HG03571 (cell line): ENCODE measurements around the gene EVL.

Experiments used
- ATAC-seq: cut with Tn5 transposase; IDR thresholded peaks from one replicate; pipeline ENCODE4 v1.9.1; 2021; ENCODE audit not compliant: unreplicated experiment

EVL gene

DNA sequence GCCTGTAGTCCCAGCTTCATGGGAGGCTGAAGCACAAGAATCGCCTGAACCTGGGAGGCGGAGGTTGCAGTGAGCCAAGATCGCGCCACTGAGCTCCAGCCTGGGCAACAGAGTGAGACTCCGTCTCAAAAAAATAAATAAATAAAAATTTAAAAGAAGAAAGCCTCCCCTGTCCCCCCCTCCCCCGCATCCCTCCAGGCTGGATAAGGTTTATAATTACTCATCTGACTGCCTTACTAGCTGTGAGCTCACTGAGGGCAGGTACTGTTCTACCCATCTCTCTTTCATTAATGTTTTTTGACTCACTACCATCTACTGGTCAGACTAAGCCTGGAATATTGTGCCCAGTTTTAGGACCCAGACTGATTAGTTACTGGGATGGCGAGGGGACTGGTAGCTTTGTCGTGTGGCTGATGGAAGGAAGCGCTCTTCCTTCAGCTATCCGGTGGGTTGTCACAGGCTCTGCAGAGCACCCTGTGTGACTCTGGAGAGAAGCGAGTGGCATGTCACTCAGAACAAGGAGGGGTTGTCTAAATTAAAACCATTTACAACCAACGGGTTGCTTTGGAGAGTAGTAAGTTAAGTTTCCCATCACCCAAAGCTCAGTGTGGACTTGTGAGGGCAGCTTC, 16.9 kb downstream of the EVL start:
- no peak for ATAC-seq

DNA sequence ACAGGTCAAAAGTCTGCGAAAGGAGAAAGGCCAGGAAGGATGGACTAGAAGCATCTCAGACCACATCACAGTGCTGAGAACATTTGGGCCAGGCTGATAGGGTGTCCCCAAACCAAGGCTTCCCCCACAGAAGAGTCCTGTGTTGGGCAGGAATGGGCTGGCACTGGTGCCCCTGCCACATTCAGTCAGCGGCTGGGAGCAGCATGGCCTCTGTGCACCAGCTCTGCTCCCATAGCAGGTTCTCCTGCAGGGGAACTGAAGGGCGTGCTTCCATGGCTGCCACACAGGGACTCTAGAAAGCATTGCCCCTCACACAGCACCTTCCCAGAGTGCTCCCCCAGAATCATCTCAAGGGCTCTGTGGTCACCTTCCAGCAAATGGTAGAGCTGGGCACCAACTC, 17.5 kb downstream of the EVL start:
- no peak for ATAC-seq

DNA sequence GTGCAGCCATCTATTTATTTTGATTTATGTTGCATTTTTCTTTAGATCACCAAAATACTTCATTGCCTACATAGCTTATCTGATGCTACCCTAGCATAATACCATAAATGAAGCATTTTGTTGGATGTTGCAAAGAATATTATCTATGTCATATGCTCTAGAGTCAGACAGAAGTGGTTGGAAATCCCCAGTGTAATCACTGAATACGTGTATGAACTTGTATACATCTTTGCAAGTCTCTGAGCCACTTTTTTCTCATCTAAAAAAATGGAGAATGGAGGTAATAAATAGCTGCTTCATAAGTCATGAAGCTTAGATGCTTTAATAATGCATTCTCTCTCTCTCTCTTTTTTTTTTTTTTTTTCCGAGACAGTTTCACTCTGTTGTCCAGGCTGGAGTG, 18.5 kb downstream of the EVL start:
- ATAC-seq, result no peak

DNA sequence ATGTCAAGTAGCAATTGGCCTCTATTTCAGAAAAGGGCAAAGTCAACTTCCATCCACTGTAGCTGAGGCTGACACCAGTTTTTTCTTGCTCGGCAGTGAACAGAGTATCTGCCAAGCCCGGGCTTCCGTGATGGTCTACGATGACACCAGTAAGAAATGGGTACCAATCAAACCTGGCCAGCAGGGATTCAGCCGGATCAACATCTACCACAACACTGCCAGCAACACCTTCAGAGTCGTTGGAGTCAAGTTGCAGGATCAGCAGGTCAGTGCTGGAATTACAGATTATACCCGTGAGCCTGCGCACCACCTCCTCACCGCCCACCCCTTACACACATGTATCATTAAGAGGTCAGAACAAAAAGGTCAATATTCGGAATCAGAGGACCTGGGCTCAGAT, 19.4 kb downstream of the EVL start:
- no peak for ATAC-seq

DNA sequence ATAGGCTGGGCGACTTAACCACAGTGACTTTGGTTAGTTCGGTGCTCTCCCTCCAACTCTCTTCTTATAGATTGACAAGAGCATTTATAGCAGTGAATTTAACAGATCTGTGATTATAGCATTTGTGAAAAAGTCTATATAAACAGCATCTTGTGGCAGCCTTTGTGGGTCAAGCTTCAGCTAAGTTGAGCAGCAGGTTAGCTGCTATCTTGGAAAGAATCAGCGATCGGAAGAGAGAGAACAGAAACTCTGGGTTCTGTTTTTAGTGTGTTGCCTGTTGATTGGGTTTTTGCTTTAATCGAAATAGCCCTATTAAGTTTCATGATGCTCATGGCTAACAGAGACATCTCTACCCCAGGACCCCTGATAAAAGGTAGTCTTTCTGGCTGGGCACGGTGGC, 20.2 kb downstream of the EVL start:
- no peak for ATAC-seq

DNA sequence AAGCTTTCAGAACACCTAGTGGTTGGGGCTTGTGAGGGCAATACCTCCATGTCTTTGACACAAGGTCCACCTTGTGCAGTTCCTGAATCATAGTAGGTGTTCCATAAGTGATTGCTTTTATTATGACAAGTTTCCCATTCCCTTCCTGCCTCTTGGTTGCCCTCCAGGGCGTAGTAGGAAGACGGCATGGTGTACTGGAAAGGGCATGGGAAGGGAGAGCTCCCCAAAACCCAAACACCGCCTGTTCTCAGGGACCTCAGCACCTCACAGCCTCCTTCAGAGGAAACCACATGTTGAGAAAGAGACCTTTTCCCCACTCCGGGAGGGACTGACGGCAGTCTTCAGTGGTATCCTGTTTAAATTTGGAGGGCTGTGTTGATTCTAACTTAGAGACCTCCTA, 21.1 kb downstream of the EVL start:
- no peak for ATAC-seq

DNA sequence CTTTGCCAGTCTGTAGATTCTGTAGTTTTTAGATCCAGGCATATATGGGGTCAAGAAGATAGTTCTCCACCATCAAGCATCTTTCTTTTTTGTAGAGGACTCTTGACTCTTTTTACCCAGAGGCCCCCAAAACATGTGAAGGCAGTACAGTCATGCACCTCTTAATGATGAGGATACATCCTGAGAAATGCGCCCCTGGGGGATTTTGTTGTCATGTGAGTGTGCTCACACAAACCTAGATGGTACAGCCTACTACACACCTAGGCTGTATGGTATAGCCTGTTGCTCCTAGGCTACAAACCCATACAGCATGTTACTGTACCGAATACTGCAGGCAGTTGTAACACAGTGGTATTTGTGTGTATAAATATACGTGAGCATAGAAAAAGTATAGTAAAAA, 23.0 kb downstream of the EVL start:
- no peak for ATAC-seq

DNA sequence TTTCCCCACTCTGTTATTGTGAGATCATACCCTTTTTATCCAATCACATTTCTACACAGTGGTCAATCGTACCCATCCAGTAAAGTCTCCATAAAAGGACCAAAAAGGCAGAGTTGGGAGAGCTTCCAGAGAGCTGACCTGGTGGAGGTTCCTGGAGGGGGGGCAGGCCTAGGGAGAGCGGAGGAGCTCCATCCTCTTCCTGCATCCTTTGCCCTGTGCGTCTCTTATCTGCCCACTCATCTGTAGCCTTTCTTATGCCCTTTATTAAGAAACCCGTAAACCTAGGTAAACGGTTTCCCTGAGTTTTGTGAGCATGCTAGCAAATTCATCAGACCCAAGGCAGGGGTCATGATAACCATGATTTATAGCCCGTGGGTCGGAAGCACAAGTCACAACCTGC, 26.2 kb downstream of the EVL start:
- no peak for ATAC-seq

DNA sequence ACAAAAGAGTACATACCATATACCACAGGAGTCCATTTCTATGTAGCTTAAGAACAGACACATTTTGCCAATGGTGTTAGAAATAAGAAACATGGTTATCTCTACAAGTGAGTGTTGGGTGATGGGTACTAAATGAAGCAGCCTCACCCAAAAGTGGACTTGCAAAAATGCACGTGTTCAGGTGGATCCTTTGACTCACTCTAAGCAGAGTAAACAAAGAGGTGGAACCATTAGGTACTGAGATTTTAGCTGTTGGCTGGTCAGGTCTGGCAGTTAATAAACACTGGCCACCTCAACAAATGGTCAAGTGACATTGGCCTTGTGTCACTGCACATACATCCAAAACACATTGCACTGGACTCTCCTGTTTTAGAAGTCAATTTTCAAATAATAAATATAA, 27.6 kb downstream of the EVL start:
- ATAC-seq, result no peak

DNA sequence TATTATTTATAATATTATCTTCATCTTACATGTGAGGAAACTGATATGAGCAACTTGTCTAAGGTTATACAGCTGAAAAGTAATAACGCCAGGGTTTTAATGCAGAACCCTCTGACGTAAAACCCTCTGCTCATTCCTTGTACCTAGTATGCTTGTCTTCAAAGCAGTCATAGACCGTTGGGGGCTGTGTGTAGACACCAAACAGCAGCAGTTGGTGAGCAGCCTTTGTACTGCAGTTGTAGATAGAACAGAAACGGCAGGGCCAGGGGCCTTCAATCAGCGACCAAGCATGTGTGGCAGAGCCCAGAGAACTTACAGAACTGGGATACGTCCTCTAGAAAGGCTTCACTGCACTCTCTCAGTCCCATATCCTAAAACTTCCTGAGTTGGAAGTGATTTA, 28.1 kb downstream of the EVL start:
- no peak for ATAC-seq

DNA sequence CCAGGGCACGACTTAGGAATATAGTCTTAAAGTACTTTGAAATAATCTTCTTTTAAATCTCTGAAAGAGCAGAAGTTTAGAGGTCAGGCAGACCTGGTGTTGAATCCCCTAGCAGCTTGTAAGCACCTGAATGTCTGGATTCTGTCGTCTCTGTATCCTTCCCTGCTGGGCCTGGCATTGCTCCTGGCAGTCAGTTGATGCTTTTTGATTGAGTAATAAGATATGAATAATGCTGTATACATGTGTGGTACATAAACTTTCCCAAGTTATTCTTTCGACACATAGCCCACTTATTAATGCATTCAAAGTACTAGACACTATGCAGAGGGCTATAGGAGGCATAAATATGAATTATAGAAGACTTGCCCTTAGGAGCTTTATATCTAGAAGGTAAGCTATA, 31.4 kb downstream of the EVL start:
- no peak for ATAC-seq

DNA sequence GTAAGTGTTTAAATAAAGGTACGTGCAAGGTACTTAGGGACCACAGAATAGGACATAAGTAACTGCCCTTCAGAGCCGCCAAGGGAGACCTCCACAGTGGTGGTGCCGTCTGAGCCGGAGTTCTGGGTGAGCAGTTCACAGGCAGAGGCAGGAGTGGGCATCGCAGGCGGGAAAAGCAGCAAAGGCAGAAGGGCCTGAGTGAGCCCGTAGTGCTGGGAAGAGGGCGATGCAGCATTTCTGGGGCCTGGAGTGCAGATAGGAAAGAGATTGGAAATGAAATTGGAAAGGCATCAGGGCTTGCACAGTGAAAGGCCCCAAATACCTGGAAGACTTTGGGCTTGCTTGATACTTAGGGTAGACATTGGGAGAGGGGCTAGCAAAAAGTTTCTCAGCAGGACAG, 32.9 kb downstream of the EVL start:
- no peak for ATAC-seq

DNA sequence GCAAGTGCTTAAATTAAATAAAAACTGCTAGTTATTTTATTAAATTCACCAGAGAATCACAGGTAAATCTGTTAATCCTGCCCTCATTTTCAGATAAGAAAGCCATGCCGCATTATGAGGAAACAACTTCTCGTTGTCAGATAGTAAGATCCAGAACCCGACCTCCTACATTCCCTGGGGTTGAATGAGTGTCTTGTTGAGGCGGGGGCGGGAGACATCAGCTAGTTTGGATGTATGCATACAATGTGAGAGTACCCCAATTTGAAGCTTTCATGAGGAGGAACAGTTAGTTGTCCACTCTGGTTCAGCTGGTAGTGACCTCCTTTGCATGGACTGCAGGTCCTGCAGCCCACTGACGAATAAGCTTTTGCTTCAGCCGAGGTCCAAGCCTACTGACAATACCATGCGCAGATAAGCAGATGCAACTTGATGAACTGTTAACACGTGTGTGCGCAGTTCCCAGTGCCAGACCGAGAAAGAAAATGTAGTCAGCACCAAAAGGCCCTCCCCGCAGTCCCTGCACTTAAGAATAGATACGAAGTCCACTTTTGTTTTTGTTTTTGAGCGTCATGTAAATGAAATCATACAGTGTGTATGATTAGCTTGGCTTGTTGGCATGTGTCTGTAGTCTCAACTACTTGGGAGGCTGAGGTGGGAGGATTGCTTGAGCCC, 34.9 kb downstream of the EVL start:
- ATAC-seq, result no peak

DNA sequence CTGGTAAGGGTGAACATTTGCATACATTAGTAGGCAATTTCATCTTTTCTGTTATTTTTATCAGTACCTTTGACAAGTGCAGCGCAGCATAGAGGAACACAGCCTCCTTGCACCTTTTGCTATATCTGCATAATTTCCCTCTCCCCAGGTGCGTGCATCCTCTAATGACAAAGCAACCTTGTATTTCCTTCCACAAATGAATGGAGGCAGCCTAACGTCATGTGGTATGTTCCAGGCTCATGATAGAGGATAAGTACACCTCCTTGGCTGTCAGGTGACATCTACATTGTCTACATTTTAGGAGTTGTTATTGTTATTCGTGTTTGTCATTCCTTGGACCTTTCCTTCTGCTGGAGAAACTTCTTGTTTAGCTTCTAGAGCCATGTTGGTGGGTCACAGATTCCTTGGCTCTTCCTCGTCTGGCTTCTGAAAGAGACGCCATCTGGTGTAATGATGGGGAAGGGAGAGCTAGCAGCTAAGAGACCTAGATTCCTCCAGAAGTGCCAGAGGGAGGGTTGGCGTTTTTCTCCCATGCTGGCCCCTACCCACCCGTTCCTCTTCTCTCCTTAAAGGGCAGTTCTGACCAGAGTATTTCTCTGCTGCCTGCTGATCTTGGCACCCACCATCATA, 37.0 kb downstream of the EVL start:
- no peak for ATAC-seq

DNA sequence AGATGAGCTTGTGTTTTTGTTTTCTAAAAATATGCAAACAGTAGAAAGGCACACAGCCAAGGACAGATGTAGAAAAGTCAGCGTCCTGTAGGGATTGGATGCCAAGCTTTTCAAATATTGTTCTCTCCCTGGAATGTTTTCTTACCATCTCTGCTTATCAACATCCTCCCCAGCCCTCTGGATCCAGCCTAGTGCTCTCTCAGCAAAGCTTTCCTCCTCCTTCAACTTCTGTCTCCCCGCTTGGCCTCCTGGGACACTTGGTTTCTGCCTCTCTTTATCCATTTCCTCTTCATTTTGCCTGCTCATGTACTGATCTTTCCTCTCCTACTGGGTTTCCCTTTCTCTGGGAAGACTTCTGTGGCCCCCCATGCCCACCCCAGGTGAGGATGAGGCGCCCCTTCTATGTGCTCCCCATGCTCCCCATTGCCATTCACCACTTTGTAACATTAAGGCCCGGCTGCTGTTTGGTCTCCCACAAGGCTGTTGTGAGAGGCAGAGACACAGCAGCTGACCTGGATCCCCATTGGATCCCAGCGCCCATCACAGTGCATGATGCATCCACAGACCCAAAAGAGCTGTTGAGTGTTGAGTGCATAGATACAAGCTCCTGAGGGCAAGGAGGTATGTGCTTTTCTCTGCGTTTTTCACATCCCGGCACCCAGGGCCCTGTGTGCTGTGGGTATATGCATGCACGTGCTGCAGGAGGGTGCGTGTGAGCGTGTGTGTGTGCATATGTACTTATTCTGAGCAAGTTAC, 38.2 kb downstream of the EVL start:
- no peak for ATAC-seq

DNA sequence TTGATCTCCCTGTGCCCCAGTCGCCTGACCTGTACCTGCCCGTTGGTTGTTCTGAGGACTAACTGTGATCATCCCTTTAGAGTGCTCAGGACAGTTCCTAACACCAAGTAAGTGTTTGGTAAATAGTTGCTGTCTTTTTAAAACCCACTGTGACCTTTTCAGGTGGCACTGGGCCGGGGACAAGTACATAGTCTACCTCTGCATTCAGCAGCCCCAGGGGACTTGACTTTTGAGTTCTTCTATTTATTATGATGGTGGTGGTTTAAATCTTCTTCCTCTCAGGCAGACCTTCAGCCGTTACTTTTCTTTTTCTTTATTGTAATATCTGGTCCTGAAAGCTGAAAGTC, 38.8 kb downstream of the EVL start:
- no peak for ATAC-seq

DNA sequence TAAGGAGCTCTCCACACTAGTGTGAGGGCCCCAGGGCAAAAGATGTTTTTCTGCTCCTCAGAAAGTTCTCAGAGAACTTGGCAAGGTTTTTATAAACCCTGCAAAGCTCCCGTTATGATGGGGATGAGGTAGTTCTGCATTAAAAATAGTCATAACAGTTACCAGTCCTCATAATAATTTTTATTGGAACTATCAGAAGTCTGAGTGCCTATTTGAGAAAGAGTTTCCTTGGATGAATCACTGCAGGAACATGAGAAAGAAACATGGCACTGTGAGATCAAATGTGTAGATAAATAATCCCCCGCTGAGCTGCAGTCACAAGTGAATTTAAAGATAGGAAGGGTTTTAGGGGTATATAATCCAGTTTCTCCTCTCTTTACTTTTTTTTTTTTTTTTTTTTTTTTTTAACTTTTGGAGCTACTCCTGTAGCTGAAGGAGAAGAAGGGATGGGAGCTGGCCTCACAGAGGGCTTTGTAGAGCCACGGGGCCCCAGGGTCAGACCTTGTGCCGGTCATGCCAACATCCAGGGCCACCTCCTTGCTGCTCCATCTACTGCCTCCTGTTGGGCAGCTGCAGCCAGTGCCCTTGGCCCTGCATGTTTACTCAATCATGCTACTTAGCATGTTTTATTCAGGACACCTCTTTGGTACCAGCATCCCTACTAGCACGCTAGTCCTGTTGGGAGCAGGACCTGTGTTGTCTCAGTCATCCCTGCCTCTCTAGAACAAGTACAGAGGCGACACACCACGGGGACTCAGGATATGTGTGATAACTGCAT, 39.5 kb downstream of the EVL start:
- no peak for ATAC-seq

DNA sequence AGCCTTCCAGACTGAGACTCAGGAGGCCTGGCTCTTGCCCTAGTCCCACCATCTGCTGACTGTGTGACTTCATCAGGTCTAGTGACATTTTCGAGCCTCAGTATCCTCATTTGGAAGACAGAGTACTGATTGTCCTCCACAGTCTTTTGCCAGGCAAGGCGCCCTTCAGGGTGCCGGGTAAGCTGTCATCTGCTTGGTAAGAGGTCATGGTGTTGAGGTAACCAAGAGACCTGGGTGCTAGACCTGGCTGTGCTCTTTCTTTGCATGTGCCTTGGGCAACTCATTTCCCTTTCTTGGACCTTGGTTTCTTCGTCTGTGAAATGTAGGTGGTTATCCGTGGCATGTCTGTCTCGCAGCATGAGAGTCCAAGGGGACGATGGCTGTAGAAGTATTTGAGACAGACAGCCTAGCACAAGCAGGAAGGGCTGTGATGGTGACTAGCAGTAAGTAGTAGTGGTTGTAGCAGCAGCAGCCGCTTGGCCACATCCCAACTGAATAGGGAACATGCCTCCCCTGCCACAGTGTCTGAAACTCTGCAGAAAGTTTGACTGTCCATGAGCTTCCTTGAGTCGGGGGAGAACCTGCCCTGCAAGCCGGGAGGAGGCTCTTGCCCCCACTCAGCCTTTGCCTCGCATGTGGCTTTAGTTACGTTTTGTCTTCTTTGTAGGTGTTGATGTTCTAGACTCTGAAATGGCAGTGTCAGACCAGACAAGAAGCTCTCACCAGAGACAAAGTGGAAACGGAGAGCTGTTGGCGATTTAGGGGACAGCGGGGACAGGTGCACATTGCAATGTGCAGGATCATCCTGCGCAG, 40.3 kb downstream of the EVL start:
- ATAC-seq, result no peak

DNA sequence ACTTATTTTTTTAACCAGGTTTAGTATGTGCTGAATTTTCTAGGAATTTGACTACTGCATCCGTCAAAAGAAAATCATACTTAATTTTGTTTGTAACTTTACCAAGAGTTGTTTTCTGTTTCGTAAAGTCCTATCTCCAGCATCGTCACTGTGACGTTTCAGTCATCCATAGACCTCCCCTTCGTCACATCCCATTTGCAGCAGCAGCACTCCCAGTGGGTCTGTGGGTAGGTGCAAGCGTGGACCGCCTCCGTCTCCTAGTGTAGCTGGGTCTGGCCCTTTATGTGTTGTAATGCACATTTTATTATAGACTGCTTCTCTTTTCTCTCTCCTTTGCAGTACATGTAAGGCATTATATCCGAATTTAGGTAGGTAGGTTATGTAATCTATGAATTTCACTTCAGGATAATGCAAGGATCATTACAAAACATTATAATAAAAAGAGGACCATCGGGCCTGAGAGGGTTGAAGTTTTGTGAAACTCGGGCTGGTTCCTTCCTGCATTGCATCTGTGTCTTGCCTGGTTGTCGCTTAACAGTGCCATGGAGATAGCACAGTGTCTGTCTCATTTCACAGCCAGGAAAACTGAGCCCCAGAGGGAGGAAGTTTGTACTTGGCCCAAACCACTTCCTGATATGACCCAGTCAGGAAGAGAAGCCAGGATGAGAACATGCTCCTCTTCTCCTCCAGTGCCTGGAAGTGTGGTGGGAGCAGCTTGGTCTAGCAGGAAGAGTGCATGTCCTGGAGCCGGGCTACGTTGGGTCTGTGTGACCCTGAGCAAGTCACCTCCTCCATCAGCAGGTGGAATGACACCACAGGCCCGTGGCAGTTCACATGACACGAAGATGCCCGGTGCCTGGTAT, 41.3 kb downstream of the EVL start:
- no peak for ATAC-seq

DNA sequence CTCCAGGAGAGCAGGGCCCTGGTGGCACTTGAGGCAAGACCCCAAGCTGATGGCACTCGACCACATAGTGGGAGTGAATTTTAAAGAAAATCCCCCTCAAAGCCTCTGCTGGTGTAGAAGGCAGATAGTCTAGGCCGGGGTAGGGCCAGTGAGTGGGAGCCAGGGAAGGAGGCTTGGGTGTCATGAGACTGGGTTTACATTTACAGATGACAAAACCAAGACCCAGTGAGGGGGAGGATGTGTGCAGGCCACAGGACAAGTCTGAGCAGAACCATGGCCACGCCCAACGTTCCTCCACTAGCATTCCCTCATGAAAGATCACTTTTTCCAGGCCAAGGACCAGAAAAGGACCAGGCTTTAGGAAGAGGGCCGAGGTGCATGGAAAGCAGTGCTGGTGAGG, 42.0 kb downstream of the EVL start:
- ATAC-seq, result no peak
